GM21576 (cell line): ENCODE measurements around the gene FER.

Experiments used
- ATAC-seq: cut with Tn5 transposase; IDR thresholded peaks from one replicate; pipeline ENCODE4 v1.9.1; 2021; ENCODE audit warnings: mild to moderate bottlenecking, moderate library complexity; ENCODE audit not compliant: unreplicated experiment

Gene FER

DNA sequence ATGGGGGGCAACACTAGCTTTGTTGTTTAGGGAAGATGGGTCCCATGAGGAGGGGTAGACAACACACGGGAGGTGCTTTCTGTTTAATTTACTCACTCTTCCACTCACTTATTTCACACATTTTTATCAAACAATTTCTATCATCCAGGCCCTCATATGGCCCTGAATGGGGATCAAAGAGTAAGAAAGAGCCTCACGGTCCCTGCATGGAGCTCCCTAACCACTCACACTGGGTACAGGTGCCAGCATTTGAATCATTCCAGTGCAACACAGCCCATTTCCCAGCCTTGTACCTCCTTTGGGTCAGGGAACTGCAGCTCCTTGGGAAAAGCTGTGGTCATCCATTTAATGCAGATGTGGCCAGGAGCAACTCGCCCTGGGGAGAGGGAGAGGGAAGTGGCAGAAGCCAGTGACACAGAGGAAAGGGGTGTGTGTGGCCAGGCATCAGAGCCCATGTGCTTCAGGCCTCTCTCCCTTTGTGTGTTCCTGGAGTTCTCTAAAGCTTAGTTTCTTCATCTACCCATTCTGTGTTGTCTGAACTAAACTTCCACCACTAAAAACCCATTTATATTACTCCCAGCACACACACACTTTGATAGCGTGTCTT is 476.7 kb downstream of the FER start:
- no peak for ATAC-seq

DNA sequence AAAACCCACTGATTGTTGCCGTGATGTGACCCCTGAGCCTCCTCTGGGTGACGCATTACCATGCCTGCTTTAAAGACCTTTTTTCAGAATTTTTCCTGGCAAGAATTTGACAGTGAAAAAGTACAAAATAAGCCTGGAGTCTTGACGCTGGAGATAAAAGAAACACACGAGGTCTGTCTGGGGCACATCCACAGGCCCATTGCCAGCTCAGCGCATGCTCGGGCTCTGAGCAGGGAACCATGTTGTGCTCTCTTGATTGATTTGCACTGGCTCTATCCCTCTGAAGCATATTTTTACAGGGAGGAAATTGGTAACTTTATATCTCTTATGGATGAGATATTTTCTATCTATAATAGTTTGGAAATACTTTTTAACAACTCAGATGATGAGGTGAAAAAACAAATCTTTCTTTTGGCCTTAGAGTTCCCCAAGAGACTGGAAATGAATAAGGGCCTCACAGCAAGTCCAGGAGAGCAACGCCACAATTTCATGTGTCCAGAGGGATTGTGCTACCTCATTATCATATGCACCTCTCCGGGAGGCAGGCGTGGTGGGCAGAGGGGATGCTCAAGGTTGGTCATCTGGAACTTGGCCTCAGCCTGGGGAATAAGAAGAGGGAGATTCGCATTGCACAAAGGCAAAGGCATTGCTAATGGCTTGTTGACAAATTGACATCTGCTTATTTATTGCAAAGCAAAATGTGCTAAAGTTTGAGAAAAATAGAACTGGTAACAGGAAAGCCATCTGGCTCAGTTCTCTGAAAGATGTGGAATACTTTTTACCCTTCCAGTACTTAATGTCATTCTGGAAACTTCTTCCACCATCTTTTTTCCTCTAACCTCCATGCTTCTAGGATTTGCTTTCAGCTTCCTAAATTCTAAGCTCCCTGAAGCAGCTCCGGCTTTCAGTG is 478.3 kb downstream of the FER start:
- no peak for ATAC-seq

DNA sequence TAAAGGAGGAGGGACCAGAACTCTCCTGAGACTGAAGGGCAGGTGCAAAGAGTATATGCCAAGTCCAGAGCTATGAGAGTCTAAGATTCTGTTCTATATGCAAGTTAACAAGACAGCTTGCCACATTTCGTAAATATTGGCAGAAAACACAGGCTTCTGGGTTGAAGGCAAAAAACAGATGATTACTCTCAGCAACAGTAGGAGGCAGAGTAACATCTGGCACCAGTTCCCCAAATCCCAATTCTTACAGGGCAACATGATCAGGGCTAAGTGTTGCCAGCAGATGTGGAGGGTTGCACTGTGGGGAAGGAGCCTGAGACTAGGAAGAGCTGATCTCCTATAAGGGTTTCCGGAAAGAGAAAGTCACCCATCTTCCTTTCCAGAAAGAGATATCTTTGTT is 482.7 kb downstream of the FER start:
- no peak for ATAC-seq

DNA sequence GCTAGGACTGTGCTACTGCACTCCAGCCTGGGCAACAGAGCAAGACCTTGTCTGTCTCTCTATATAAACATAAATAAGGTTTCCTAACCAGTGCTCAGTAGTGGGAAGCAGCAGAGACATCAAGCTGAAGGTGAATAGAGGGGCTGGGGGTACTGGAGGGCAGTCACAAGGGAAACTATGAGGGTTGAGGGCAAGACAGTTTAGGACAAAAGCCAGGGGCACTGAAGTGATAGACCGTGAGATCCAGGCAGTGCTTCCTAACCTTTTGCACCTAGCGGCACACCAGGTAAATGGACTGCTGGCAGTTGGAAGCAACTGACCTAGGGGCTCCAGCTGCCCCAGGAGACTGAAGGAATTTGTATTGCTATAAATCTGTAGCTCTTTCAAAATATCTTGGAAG is 483.6 kb downstream of the FER start:
- ATAC-seq = no peak

DNA sequence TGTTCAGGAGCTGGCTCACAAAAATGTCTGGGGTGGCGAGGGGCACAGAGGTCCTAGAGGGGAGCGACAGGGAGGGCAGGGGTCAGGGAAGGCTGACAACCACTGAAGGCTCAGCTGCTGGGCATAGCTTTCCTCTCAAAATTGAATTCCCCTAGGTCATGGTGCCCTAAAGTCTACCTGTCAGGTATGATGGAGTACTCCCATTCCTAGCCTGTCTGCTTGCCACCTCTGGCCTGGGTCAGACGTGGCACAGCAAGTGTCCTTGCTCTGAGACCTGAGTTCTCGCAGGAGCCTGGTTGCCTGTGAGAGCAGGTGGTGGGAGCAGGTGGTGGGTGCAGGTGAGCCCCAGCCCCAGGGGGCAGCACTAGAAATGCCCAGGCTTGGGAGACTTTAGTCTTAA is 486.7 kb downstream of the FER start:
- no peak for ATAC-seq

DNA sequence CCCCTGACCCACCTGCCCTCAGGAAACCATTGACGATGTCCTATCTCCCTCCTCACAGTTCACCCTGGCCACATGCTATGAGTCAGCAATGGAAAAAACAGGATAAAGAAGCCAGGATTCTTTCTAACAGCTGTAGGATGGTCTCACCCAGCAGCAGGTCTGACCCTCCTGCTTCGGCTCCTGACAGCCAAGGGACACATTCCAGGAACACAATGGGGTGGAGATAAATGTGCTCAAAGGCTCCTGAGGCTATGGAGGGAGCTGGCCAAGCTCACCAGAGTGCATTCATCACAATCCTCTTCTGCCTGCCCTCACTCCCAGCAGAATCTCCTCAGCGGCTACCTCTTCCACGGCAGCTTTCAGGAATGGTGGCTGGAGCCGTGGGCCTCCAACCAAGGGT is 491.8 kb downstream of the FER start:
- ATAC-seq = no peak

DNA sequence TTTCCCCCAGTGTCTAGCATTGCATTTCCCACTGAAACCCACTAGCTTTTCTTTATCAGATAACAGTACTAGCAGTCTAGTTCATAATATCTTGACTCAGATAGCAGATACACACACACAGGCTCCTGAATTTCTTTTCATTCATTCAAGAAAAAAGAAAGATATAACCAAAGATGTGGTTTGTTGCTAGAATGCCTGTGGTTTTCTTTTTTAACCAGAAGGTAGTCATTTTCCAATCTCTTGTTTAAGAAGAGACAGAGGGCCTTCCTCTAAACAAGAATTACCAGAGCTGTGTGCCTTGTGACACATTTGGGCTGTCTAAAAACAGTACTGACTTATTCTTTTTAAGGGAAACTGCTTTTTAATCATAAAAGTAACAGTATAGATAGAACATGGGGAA is 494.8 kb downstream of the FER start:
- ATAC-seq = no peak

DNA sequence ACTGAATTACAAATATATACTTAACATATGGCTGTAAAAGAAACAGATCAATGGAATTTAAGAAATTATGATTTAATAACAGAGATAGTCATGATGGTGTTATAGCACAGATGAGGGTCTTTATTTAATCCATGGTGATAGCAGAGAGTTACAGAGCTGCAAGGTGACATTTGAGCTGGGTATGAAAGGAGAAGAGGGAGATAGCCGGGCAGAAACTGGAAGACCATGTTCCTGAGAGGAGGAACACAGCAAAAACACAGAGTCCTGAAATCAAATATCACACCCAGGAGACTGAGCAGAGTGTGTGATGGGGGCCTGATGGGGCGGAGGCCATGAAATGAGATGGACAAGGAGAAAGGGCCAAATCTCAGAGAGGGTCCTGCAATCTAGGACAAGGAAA is 498.7 kb downstream of the FER start:
- no peak for ATAC-seq
